GM18511 (cell line): Measurements from ENCODE around the gene RASGRP2.

ENCODE experiments used
- ATAC-seq: cut with Tn5 transposase; IDR thresholded peaks from one replicate; pipeline ENCODE4 v1.9.1; 2021; ENCODE audit warnings: mild to moderate bottlenecking, moderate library complexity; ENCODE audit not compliant: unreplicated experiment

RASGRP2 gene

DNA sequence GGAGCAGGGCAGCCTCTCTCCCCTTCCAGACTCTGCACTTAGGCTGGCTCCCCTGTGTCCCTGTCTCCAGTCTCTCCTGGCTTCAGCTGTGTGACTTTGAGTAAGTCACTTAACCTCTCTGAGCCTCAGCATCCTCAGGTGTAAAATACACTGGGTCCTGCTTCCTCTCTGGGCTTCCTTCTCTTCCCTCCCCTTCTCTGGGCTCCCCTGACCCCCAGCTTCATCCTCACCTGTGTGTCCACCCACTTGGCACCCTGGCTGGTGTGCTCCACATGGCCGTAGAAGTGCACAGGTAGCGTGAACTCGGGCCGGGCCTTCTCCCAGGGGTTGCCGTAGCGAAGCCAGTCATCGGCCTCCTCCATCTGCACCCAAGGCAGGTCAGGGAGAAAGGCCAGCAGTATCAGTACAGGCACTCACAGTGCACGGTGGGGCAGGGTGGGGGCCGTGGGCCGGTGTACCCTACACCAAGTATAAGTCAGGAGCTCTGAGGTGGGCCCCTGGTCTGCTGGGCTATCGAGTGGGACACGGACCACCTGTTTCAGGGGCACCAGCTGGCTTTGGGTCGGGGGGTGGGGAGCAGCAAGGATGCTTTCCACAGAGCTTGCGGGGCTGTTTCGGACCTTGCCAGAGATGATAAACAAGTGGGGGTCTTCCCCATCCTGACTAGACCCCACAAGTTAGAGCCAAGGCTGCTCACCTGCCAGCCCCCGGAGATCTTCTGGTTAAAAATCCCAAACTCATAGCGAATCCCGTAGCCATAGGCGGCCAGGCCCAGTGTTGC lies 13.8 kb upstream of the RASGRP2 start:
- ATAC-seq: no peak

DNA sequence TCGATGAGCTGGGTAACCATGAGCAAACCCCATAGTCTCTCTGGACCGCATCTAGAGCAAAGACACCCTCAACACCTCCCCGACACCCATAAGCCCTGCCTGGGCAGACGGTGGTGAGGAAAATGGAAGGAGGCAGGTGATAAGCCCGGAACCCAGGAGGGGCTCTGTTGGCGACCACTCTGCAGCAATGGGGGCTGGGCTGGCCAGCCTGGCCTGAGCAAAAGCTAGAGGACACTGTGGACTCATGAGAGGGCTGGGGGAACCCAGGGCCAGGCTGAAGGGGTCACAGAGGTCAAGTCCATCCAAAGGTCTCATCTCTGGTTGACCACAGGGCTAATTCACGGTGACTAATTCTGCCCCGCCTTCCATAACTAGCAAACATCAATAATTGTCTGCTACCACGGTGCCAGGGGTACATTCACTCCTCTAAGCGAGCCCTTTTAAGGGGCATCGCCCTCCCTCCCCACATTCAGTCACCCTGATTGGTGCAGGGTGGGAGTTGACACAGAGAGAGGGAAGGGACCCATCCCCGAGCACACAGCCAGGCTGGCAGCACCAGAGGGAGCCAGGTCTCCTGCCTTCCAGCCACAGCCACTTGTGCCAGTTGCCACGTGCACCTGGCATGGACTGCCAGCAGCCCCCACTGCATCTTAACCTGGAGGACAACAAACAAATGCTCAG lies 11.9 kb upstream of the RASGRP2 start:
- no peak for ATAC-seq

GRCh38 chr11:64754919-64755662 lies 11.1 kb upstream of the RASGRP2 start:
- ATAC-seq: no peak

- no peak for ATAC-seq
Measured at GRCh38 chr11:64754124-64754918, 10.4 kb upstream of the RASGRP2 start.

GRCh38 chr11:64753380-64754123 lies 9.6 kb upstream of the RASGRP2 start:
- ATAC-seq: no peak

DNA sequence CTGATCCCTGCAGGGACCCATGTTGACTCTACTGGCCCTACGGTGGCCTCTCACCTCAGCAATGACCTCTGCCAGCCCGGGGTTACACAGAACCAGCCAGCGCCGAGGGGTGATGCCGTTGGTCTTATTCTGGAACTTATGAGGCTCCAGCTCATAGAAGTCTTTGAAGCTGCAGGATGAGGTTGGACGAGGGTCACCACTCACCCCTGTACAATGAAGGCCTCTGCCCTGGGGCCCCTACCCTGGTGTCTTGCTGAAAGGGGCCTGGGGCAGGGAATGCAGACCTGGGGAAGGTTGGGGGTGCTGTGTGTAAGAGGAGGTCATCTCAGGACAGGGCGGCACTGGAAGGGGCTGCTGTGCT lies 9.1 kb upstream of the RASGRP2 start:
- ATAC-seq: no peak

DNA sequence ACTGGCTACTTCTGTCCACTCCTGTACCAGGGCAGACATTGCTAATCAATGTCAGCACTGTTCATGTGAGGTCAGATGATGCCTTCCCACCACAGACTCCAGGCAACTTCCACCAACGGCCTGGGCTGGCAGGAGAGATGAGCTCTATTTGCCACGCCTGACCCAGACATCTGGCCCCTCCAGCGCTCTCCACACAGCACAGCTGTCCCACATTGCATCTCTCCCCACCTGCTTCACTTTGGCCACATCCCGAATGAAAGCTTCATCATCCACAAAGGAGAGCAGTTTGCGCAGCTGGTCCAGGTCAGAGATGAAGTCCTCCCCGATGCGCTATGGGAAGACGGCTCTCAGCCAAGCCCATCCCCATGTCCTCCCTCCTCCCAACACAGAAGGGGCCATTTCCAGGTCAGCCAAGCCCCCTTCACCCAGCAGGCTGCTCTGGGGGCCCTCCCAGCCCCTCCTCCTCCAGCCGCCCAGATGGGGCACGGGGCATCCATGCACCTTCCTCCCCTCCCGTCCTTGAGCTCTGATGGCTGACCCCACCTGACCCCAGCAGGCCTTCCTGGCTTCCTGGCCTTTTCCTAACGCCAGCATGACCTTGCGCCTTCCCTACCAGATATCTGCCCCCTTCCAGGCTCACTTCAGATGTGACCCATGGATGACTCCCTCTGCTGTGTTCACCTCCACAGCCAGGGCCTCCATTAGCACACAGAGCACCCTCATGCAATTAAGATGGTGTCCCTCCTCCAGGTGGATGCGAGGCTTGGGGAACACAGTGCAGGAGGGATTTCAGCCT lies 8.4 kb upstream of the RASGRP2 start:
- ATAC-seq: no peak

- ATAC-seq: no peak
Measured at GRCh38 chr11:64751580-64751979, 7.6 kb upstream of the RASGRP2 start.

- ATAC-seq: no peak
Measured at GRCh38 chr11:64751136-64751535, 7.2 kb upstream of the RASGRP2 start.

DNA sequence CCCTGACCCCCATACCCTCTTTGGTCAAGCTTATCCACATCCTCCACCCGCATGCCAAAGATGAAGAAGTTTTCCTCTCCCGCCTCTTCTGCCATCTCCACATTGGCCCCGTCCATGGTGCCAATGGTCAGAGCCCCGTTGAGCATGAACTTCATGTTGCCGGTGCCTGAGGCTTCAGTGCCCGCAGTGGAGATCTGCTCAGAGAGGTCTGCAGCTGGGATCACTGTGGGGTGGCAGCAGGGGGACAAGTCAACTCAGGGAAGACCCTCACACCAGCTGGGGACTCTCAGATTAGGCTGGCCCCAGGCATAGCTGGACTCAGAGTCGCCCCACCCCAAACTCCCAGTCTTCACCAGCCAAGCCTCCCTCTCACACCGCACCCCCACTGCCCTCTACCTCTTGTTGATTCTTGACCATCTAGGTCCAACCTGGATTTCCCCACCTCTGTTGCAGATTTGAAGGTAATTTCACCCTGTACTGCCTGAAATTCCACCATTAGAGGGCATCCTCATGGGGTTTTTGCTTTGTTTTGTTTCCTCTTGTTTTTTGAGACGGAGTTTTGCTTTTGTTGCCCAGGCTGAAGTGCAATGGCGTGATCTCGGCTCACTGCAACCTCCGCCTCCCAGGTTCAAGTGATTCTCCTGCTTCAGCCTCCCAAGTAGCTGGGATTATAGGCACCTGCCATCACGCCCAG lies 6.6 kb upstream of the RASGRP2 start:
- no peak for ATAC-seq

DNA sequence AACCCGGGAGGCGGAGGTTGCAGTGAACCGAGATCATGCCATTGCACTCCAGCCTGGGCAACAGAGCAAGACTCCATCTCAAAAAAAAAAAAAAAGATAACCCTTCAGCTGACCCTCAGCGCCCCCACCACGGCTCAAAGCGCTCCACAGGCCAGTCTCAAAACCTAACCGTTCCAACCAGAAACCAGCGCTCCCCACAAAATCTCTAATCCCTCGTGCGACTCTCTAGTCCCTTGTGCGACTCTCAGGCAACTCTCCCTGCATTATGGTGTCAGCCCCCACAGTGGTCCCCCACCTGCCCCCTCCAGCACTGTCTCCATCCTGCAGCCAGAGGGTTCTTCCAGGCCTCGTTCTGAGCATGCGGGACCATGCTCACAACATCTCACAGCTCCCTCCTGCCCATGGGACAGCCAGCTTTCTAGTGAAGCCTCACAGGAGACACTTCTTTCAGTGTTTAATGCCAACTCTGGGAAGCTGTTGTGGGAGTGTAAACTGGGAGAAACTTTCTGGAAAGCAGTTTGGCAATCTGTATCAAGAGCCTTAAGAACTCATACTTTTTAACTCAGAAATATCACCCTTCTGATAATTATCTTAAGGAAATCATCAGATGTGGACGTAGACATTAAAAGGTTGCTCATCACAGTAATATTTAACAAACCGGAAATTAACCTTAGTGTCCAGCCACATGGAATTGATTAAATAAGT lies 4.2 kb upstream of the RASGRP2 start:
- no peak for ATAC-seq

DNA sequence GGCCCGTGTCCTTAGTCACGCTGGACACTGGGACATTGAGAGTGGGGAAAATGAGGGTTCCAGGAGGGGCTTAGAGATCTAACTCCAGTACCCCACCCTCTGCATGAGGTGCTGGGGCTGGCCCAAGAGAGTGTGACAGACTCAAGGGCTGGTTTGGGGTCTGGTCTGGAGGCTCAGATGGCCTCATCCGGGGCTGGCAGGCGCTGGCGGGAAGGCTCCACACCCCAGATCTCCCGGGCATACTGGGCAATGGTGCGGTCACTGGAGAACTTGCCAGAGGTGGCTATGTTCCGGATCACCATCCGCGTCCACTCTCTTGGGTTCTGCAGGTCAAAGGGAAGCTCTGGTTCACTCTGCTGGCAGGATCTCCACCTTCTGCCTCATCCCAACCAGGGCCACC lies 2.5 kb upstream of the RASGRP2 start:
- ATAC-seq: no peak

DNA sequence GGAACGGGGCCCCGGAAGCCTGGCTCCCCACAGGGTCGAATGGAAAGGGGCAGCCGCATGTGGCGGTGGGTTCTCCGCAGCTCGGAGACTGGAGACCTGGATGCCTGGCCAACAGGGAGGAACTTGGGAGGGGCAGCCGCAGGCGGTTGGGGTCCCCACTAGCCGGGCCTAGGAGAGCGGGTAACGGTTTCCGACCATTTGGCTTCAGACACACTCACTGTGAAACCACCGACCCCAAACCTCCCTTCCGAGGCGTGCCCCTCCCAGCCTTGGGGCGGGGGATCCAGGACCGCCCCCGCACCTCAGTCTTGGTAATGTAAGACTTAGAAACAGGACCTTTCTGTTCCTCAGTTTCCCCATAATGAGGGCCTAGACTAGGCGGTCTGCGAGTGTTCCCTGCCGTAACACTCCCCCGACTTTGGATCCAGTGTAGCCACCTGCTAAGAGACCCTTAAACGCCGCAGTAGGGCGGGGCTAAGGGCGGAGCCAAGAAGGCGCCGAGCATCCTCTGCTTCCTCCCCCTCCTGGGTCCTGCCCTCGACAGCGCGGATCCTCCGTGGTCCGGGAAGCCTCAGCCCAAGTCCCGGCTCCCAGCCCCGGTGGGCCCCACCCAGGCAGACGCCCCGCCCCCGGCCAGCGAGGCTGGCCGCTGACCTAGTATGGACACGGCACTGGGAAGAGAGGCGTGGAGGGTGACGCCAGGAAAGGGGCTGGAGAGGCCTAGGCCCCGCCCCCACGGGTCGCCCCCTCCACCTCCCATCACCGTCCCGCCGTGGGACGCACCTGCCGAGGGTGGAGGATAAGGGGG lies 1.8 kb upstream of the RASGRP2 start:
- no peak for ATAC-seq

- ATAC-seq: no peak
Measured at GRCh38 chr11:64745189-64745520, 1.2 kb upstream of the RASGRP2 start.

GRCh38 chr11:64744544-64745188 lies 724 bp upstream of the RASGRP2 start:
- ATAC-seq: no peak

- ATAC-seq: no peak
Measured at GRCh38 chr11:64742889-64743590, 902 bp downstream of the RASGRP2 start.
